Fibroblast of skin of left biceps (primary cell): ENCODE data around the gene PPP2R2D.

Experiments
- DNase-seq, 2 experiments: peaks; one replicate each; pipeline ENCODE4 v3.0.0-alpha.2; 2013; ENCODE audit warnings: low read depth in 2 of 2

PPP2R2D gene

GRCh38 chr10:131998050-131998844 is 97.4 kb downstream of the PPP2R2D start:
- no peak for DNase-seq

- no peak for DNase-seq
Measured at GRCh38 chr10:131998845-131999681, 98.3 kb downstream of the PPP2R2D start.

DNA sequence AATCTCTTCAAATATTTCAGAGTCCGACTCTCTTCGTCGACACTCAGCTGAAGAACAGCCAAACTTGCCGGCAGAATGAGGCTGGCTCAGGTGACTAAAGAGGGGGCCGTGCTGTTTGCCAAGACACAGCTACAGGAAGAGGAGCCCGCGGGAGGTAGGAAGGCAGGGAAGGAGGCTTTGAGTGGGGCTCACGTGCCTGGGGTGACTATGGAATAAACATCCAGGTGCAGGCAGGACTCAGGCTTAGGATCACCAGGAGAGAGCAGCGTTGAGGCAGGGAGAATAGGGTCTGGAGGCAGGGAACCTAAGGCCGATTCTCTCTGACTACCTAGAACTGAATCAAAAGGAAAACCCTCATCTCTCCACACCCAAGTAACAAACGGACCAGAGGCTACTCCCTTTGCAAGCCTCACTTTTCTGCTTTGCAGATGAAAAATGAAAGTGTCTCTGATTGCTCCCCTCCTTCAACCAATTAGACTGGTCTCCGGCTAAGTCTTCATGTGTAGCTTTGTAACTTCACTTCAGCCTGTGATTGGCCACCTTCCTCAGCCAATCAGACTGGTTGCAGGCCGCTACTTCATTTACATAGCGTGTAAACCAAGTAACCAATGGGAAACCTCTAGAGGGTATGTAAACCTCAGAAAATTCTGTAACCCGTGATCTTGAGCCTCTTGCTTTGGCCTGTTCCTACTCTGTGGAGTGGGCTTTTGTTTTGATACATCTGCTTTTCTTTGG is 100.6 kb downstream of the PPP2R2D start:
- DNase-seq: no peak

DNA sequence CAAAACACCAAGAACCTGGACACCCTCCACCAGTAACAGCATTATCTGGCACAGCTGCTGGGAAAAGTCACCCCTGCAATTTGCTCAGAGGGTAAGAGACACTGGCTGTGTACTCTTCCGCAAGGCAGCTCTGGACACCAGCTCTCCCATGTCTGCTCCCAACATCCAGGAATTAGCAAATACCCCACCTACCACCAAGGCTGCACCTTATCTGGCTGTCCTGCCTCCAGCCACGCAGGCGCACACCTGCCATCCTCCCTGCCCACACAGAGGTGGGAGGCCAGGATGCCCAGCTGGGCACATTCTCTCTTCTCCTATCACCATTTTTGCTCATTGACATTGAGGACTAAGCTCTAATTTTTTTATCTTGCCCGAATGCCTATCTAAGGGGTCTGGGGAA is 101.2 kb downstream of the PPP2R2D start:
- DNase-seq: no peak

DNA sequence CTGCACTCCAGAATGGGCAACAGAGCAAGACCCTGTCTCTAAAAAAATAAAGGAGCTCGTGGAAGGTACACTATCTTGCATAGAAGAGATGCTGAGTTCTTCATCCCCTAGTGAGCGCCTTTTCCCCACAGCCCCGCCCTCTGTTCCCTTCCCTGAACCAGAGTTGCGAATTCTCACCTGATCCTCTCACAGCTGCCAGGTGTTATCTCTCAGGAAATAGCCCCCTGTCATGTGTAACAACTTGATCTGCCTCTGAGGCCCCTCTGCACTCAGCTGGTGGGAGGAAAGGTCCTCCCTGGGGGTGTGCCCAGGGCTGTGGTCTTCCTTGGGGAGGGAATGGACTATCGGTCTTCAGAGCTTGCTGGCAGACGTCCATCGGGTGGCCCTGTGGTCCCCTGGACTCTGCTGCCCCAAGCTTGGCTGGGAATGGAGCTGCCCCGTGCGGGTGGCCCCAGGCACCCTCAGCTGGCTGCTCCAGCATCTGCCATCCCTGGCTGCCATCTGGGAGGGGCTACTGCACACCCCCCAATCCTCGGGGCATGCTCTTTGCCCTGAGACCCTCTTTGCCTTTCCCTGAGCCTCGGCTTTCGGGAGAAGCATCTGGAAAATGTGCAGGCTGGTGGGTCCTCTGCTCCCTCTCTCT is 102.6 kb downstream of the PPP2R2D start:
- DNase-seq: no peak

DNA sequence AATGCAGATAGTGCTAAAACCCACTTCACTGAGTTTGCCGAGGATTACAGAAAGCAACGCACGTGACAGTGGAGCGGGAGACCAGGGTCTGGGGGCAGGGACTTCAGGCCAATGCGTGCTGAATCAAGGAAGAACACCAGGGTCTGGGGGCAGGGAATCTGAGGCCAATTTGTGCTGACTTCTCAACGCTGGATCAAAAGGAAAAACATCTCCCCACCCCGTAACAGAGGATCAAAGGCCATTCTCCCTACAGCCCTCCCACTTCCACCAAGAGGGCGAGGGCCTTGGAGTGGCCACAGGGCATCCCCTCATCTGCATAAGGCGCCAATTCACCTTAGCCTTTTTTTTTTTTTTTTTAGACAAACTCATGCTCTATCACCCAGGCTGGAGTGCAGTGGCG is 103.2 kb downstream of the PPP2R2D start:
- no peak for DNase-seq

DNA sequence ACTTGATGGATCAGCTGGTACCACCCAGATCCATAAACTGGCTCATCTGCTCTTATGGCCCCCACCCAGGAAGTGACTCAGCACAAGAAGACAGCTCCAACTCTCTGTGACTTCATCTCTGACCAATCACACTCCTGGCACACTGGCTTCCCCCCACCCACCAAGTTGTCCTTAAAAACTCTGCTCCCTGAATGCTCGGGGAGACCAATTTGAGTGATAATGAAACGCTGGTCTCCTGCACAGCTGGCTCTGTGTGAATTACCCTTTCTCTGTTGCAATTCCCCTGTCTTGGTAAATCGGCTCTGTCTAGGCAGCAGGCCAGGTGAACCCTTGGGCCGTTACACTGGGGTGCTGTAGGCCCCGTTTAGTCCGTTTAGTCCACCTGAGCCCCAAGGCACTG is 104.3 kb downstream of the PPP2R2D start:
- no peak for DNase-seq

- no peak for DNase-seq
Measured at GRCh38 chr10:132006966-132007365, 106.2 kb downstream of the PPP2R2D start.

DNA sequence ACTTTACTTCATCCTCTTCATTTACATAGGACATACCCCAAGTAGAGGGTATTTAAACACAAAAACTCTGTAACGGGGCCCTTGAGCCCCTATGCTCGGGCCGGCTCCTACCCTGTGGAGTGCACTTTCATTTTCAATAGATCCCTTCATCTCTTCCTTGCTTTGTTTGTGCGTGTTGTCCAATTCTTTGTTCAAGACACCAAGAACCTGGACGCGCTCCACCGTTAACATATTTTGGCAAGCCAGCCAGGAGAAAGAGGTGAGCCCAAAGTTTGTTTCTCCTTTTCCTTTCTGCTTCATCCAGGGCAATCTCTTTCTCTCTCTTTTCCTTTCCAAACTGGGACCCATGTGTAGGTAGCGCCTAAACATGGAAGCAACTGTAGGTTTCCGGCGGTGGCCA is 106.9 kb downstream of the PPP2R2D start:
- DNase-seq: no peak
